K562 (cell line): Measurements from ENCODE around the gene IKBKG. TPM values are rescaled to one million over a fixed set of nuclear protein-coding genes. Genes with fewer than 3 reads are reported as not detected.

Experiments used
- ASH1L ChIP-seq: fragments of 450-650 bp; IDR thresholded peaks from 2 replicates; pipeline ENCODE4 v1.6.1; 2018; ENCODE audit warnings: borderline replicate concordance, mild to moderate bottlenecking, low read depth; ENCODE audit not compliant: partially characterized antibody
- BMI1 ChIP-seq: fragments of 150-350 bp; IDR thresholded peaks from 2 replicates; pipeline ENCODE4 v1.6.1; 2014; ENCODE audit warnings: low read length
- CBFA2T3 ChIP-seq: fragments of 450-650 bp; IDR thresholded peaks from 2 replicates; pipeline ENCODE4 v1.6.1; 2017
- DDX20 ChIP-seq: fragments of 450-650 bp; IDR thresholded peaks from 2 replicates; pipeline ENCODE4 v1.6.1; 2016; ENCODE audit warnings: missing genetic modification characterization, low read depth, mild to moderate bottlenecking, missing compliant biosample characterization, moderate library complexity
- HDAC1 ChIP-seq, 2 experiments: fragments of 450-650 bp; IDR thresholded peaks; 2 replicates each; pipeline ENCODE4 v1.6.1; 2016 to 2017; ENCODE audit warnings: inconsistent platforms in 1 of 2, mild to moderate bottlenecking in 1 of 2, moderate library complexity in 1 of 2
- HDAC3 ChIP-seq: fragments of 450-650 bp; IDR thresholded peaks from 2 replicates; pipeline ENCODE4 v1.6.1; 2018; ENCODE audit warnings: borderline replicate concordance, mild to moderate bottlenecking, moderate library complexity; ENCODE audit not compliant: partially characterized antibody
- KDM5B ChIP-seq: fragments of 200-600 bp; sonication (generic); IDR thresholded peaks from 2 replicates; pipeline ENCODE4 v1.6.1; 2012; ENCODE audit warnings: low read depth, mild to moderate bottlenecking, moderate library complexity, low read length, control low read depth, inconsistent platforms; ENCODE audit not compliant: insufficient replicate concordance
- KLF6 ChIP-seq: fragments of 250-450 bp; sonication (Bioruptor Pico); IDR thresholded peaks from 2 replicates; pipeline ENCODE4 v1.4.0; 2020; ENCODE audit warnings: mild to moderate bottlenecking, moderate library complexity, borderline replicate concordance
- LEF1 ChIP-seq: fragments of 450-650 bp; IDR thresholded peaks from 2 replicates; pipeline ENCODE4 v1.6.1; 2016; ENCODE audit warnings: mild to moderate bottlenecking
- MAZ ChIP-seq, 2 experiments: fragments of 450-650 bp in 1 of 2; sonication (generic) in 1 of 2; formaldehyde crosslinking; IDR thresholded peaks in 1 of 2; conservative IDR thresholded peaks in 1 of 2; 2 replicates each; pipeline versions ENCODE4 v1.4.0 to v1.5.0; 2020; ENCODE audit warnings: mild to moderate bottlenecking in 1 of 2, missing genetic modification reagents in 1 of 2
- MEIS2 ChIP-seq: fragments of 450-650 bp; IDR thresholded peaks from 2 replicates; pipeline ENCODE4 v1.6.1; 2014; ENCODE audit warnings: mild to moderate bottlenecking; ENCODE audit not compliant: partially characterized antibody
- MTA2 ChIP-seq: fragments of 450-650 bp; IDR thresholded peaks from 2 replicates; pipeline ENCODE4 v1.6.1; 2016; ENCODE audit warnings: low read depth
- NFE2L1 ChIP-seq: fragments of 450-650 bp; IDR thresholded peaks from 2 replicates; pipeline ENCODE4 v1.6.1; 2016; ENCODE audit warnings: missing genetic modification characterization, low read depth, mild to moderate bottlenecking, missing compliant biosample characterization, moderate library complexity, borderline replicate concordance
- NR2C1 ChIP-seq, 2 experiments: fragments of 450-650 bp; IDR thresholded peaks; 2 replicates each; pipeline ENCODE4 v1.6.1; 2017; ENCODE audit warnings: mild to moderate bottlenecking in 2 of 2, antibody characterized with exemption in 1 of 2, inconsistent platforms in 1 of 2, missing compliant biosample characterization in 1 of 2, missing genetic modification characterization in 1 of 2
- NUFIP1 ChIP-seq: fragments of 450-650 bp; IDR thresholded peaks from 2 replicates; pipeline ENCODE4 v1.6.1; 2018; ENCODE audit not compliant: partially characterized antibody
- PTRF ChIP-seq: fragments of 450-650 bp; IDR thresholded peaks from 2 replicates; pipeline ENCODE4 v1.6.1; 2016; ENCODE audit warnings: mild to moderate bottlenecking, missing genetic modification characterization, missing compliant biosample characterization
- RCOR1 ChIP-seq, 2 experiments: IDR thresholded peaks; 2 replicates each; pipeline ENCODE4 v1.6.1; 2012; ENCODE audit warnings: low read depth in 2 of 2, low read length in 2 of 2, borderline replicate concordance in 1 of 2, improper control_type of control experiment in 1 of 2
- SMAD1 ChIP-seq: fragments of 150-350 bp; IDR thresholded peaks from 2 replicates; pipeline ENCODE4 v1.6.1; 2014; ENCODE audit warnings: low read length, low read depth; ENCODE audit not compliant: partially characterized antibody
- SOX6 ChIP-seq: fragments of 450-650 bp; IDR thresholded peaks from 2 replicates; pipeline ENCODE4 v1.6.1; 2014; ENCODE audit warnings: mild to moderate bottlenecking
- ZNF316 ChIP-seq: fragments of 450-650 bp; IDR thresholded peaks from 2 replicates; pipeline ENCODE4 v1.6.1; 2016
- ZNF584 ChIP-seq: fragments of 200-800 bp; sonication (Bioruptor generic); IDR thresholded peaks from 2 replicates; pipeline ENCODE4 v1.6.1; 2016; ENCODE audit warnings: low read depth, mild to moderate bottlenecking, missing genetic modification characterization, missing compliant biosample characterization
- polyA plus RNA-seq, 8 experiments: library from polyadenylated mRNA; depleted of rRNA in 4 of 8; stranded (reverse) in 5 of 8; unstranded in 3 of 8; fragments of >200 nt; fragmentation: Nextera tagmentation in 2 of 8; fragmentation: Illumina TruSeq in 1 of 8; extraction: Ambion mirVana in 2 of 8; extraction: Trizol in 1 of 8; gene quantifications; 2 replicates each; pipeline versions ENCODE4 v1.2.1 to v1.2.3, GENCODE V29; 2011 to 2014; ENCODE audit warnings: inconsistent platforms in 1 of 8, missing spikeins in 1 of 8
- total RNA-seq, 7 experiments: library from RNA; depleted of rRNA in 6 of 7; stranded (reverse); fragments of >200 nt in 6 of 7; fragmentation: Illumina TruSeq in 2 of 7; extraction: Trizol in 2 of 7; gene quantifications; 2 replicates each; pipeline versions ENCODE4 v1.2.1 to v1.2.3, GENCODE V29; 2011 to 2021; ENCODE audit warnings: low replicate concordance in 1 of 7
- TF ChIP-seq, protein P1 (sequence below): fragments of 250-450 bp; sonication (Bioruptor Pico); IDR thresholded peaks from 2 replicates; pipeline ENCODE4 v1.4.0; 2020; ENCODE audit warnings: borderline replicate concordance
- TF ChIP-seq, protein P2 (sequence below): fragments of 450-650 bp; IDR thresholded peaks from 2 replicates; pipeline ENCODE4 v1.6.1; 2016
- TF ChIP-seq, protein P3 (sequence below), 3 experiments: fragments of 200-800 bp in 1 of 3; sonication (Bioruptor generic) in 1 of 3; sonication (generic) in 1 of 3; formaldehyde crosslinking in 1 of 3; IDR thresholded peaks; 2 replicates each; pipeline versions ENCODE4 v1.6.1 to v1.8.0; 2016 to 2022; ENCODE audit warnings: mild to moderate bottlenecking in 2 of 3, missing compliant biosample characterization in 2 of 3, missing genetic modification characterization in 2 of 3, missing genetic modification reagents in 1 of 3

IKBKG gene
- total and polyA plus RNA-seq, 9 of the 15 experiments (the other 6 are each of a cell fraction or from before 2014, with no cell fraction given), result 0.68 to 60.0 (median 21.9) TPM

DNA sequence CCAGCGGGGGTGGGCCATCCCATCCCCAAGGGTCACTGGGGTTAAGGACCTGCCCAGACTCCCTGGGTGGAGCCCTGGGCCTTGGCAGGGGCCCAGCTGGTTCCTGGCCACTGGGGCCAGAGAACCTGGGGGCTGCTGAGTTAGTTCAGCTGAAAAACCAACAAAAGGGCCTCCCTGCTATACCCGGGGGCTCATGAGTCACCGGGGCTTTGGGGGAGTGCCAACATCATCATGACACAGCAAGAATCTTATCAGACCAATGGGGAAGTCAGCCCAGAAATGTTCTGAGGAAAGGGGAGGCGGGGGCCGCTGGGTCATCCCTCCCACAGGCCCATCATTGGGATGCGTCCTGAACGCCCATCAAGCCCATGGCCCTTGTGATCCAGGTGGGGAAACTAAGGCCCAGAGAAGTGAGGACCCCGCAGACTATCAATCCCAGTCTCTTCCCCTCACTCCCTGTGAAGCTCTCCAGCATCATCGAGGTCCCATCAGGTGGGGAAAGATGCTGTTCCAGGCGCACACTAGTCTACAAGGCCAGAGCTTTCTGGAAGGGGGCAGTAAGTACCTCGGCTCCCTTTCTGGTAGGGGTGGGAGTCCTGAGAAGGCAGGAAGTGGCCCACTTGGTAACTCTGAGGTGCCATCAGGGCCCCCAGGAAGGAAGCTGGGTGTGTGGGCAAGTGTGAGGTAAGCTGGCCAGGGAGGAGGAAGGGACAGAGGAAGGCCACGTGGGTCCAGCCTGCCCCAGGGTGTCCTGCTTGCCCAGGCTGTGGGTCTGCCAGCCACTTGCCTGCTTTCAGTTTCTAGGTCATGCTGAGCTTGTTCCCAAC lies 5.3 kb upstream of the IKBKG start (continued):
- TF ChIP-seq, protein P1, sequence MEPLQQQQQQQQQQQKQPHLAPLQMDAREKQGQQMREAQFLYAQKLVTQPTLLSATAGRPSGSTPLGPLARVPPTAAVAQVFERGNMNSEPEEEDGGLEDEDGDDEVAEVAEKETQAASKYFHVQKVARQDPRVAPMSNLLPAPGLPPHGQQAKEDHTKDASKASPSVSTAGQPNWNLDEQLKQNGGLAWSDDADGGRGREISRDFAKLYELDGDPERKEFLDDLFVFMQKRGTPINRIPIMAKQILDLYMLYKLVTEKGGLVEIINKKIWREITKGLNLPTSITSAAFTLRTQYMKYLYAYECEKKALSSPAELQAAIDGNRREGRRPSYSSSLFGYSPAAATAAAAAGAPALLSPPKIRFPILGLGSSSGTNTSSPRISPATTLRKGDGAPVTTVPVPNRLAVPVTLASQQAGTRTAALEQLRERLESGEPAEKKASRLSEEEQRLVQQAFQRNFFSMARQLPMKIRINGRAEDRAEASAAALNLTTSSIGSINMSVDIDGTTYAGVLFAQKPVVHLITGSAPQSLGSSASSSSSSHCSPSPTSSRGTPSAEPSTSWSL (CRISPR knock-in tag), result no peak
- TF ChIP-seq CBFA2T3 (peak; percentile 61), RCOR1 (IDR thresholded peaks at IDR 0.05; ENCODE audit: borderline replicate concordance in 1 of 2, low read depth in 2 of 2, low read length in 2 of 2) (peak in 1 of 2 experiments; percentile 84; a peak in 2 of 4 replicates), ZNF316 (peak; percentile 98), HDAC1 (IDR thresholded peaks at IDR 0.05) (0 out of 4 replicates have a peak, but pooled peaks of 1 of the 2 experiments have one; percentile 12), MAZ (CRISPR knock-in tag; conservative IDR thresholded peaks at IDR 0.05 in 1 of 2, IDR thresholded peaks at IDR 0.05 in 1 of 2) (peak; percentile 40 to 94; a peak in 3 of 4 replicates), SMAD1 (no peak), NFE2L1 (tag) (peak; percentile 86), BMI1 (no peak), PTRF (tag) (0 out of 2 replicates have a peak, but pooled peaks have one; percentile 33), NR2C1 (IDR thresholded peaks at IDR 0.05) (no peak), NR2C1 (tag; IDR thresholded peaks at IDR 0.05) (peak; percentile 42), NUFIP1 (no peak), DDX20 (no peak), SOX6 (peak; percentile 65; the same call in 1 of the 2 replicates), KLF6 (CRISPR knock-in tag) (0 out of 2 replicates have a peak, but pooled peaks have one; percentile 15), KDM5B (peak; percentile 25), MEIS2 (peak; percentile 17), ASH1L (no peak), ZNF584 (CRISPR knock-in tag) (peak; percentile 41), HDAC3 (no peak), MTA2 (no peak), LEF1 (peak; percentile 70; the same call in 1 of the 2 replicates)
- TF ChIP-seq, protein P2, sequence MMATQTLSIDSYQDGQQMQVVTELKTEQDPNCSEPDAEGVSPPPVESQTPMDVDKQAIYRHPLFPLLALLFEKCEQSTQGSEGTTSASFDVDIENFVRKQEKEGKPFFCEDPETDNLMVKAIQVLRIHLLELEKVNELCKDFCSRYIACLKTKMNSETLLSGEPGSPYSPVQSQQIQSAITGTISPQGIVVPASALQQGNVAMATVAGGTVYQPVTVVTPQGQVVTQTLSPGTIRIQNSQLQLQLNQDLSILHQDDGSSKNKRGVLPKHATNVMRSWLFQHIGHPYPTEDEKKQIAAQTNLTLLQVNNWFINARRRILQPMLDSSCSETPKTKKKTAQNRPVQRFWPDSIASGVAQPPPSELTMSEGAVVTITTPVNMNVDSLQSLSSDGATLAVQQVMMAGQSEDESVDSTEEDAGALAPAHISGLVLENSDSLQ, result peak; percentile 57
- TF ChIP-seq, protein P3, sequence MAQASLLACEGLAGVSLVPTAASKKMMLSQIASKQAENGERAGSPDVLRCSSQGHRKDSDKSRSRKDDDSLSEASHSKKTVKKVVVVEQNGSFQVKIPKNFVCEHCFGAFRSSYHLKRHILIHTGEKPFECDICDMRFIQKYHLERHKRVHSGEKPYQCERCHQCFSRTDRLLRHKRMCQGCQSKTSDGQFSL (CRISPR knock-in tag; IDR thresholded peaks at IDR 0.05), result no peak
- TF ChIP-seq, protein P3 (tag; IDR thresholded peaks at IDR 0.05), result no peak
